Head of caudate nucleus (tissue), 42 donors: ENCODE measurements around the gene SLC37A1.

ENCODE experiments used
- DNase-seq, 42 donors: peaks; one replicate each; pipeline versions ENCODE4 v3.0.0 to v3.0.0-alpha.2; 2020 to 2021; ENCODE audit warnings: mixed read lengths in 7 of 42
- intact Hi-C: fragments of 100-400 bp; cut with DNase I; formaldehyde crosslinking; loops from one replicate; pipeline ENCODE4 v1.15.0; 2022

Gene SLC37A1

DNA sequence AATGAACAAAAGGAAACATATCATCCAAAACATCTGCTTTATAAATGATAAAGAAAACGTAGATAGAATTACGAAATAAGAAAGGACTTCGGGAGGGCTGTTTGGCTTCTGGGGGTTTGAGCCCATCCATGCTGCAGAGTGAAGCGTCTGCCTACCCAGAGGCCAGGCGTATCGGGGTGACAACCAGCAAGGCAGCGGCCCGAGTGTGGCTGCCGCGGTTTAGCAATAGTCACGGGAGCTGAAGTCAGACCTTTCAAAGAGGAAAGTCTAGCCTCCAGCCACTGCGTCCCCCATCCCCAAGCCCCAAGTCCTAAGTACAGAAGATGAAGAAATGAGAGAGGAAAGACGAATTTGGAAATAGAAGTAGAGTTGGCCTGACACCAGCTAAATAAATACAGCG lies 8.6 kb downstream of the SLC37A1 start:
- intact Hi-C loops: no loop called here
- DNase-seq: no peak

DNA sequence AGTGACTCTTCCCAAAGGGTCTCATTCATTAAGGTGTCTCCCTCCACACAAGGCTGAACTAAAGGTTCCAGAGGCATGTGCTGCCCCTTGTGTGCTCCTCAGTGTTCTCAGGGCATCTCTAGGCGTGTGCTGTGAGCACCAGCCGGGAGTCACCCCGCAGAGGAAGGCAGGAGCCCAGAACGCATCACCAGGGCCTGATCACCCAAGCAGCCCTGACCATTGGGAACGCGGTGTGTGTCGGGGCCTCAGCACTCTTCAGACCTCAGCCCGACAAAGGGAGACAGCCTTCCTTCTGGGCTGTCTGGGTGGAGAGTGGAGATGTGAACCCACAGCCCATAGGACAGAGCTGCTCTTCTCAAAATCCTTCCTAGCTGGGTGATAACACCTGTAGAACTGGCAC lies 9.1 kb downstream of the SLC37A1 start:
- DNase-seq: no peak
- intact Hi-C loops: no loop called here

DNA sequence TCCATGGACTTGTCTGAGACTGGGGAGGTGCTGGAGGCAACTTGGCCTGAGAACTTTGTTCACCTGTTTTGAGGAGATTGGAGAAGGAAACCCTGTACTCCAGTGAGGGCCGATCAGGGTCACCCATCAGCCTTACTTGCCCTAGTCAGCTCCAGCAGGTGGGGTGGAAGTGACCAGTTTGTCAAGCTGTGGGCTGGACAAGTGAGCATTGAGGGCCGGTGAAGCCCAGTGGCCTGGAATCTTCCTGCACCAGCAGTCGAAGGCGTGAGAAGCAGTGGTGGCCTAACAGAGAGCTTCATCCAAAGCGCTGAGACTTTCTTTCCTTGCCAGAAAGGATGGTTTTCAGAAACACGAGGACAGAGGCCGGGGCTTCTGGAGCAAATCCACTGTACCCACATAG lies 9.6 kb downstream of the SLC37A1 start:
- intact Hi-C loops: no loop called here
- DNase-seq: no peak

DNA sequence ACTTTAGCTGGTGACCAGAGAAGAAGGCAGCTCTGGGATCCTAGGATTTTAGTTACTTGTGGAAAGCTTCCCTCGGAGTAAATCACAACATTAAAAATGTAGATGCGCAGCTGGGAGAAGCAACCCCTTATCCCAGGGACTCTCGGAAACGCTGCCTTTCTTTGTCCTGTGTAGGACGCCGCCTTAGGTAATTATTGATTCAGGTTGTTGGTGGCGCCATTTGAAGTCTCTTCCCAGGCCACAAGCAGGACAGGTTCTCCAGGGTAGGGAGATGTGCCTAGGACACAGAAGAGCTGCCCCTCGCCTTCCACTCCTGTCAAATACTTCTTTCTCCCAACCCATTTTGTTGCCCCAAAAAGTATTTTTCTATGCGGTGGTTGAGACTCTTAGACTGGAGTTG lies 10.3 kb downstream of the SLC37A1 start:
- intact Hi-C loops: no loop called here

DNA sequence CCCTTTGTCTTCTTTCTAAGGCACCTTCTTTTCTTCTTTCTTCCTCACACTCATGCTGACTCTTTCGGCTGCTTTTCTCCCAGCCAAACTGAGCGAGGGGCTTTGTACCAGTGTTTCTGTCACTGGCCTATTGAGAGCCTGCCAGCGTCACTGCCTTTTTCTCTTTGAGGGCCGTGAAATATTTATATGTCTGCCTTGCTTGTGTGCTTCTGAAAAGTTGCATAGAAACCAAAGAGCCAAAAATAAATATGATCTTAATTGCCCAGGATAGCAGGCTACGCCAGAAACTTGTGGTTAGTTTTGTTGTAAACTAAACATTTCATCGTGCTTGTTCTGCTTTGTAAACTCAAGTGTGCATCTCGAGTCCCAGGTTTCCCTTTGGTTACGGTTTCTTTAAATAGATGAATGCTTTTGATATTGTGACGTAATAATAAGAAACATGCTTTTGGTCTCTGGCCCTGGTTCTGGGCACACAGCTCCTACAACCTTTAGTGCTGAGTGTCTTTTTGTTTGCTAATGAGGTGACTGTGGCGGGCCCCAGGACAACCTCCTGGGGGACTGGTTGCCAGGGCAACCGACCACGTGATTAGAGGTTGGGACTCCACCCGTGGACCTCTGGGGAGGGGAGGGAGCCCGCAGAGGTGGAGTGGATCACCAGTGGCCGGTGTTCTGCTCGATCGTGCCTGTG lies 10.8 kb downstream of the SLC37A1 start:
- intact Hi-C loops: no loop called here
- DNase-seq: peak in 7 of 42 donors; percentile 12 to 61 (median 34)

More for the DNA sequence above, 10.3 kb downstream of the SLC37A1 start:
- no peak for DNase-seq

DNA sequence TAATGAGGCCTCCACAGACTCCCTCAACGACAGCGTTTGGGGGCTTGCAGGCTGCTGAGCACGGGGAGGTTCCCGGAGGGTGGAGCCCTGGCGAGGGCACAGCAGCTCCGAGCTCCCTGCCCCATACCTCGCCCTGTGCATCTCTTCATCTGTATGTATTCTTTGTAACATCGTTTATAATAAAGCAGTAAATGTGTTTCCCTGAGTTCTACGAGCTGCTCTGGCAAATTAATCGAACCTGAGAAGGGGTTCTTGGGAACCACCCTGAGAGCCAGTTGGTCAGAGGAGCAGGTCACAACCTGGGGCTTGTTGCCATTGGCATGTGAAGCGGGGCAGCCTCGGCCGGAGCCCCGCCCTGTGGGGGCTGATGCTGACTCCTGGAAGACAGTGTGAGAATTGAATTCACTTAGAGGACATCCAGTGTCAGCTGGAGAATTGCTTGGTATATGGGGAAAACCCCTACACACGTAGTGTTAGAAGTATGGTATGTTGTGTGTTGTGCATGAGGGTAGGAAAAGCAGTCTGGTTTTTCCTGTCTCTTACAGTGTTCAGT lies 11.5 kb downstream of the SLC37A1 start:
- intact Hi-C loops: no loop called here
- DNase-seq: peak in 1 of 42 donors; percentile 41

DNA sequence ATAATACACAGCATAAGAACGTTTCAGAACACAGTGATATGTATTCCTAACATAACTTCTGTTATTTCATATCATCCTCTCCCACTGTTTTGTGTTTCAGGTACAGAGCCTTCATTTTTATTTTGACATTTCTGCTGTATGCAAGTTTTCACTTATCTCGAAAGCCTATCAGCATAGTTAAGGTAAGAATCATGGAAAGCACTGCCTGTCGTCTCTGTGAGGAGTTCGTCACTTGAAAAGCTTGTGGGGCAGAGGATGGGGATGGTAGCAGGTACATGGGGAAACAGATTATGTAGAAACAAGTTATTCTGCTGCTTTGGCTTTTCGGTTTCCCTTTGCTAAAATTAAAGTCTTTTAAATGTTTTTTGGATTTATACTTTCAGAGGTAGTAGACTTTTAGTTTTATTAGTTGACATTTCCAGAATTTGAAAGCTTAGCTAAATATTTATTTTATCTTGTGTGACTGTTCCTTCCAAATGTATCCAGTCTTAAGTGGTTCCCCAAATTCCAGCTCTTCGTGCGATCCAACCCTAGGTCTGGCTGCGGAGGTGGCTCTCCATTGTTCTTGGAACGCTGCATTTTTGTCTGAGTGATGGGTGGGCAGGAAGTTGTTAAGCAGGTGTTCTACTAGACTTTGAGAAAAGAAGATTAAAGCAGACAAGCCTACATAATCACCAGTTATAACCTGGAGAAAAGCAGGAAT lies 12.2 kb downstream of the SLC37A1 start:
- peak in 7 of 42 donors; percentile 36 to 68 (median 56) for DNase-seq
- intact Hi-C loops: no loop called here

DNA sequence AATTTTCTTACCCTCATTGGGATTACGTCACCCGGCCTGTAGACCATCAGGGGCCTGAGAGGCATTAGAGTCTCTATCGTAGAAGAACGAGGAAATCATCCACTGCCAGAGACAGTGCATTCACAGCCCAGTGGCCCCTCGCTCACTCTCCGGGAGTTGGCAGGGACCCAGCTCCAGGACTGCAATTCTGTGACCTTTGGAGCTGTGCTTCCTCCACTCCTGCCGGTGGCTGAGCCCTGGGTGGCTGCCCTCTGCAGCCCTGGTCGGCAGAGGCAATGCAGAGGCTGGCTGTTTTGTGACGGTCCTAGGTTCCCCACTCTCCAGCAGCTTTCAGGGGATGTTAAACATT lies 12.7 kb downstream of the SLC37A1 start:
- intact Hi-C loops: no loop called here
- no peak for DNase-seq

DNA sequence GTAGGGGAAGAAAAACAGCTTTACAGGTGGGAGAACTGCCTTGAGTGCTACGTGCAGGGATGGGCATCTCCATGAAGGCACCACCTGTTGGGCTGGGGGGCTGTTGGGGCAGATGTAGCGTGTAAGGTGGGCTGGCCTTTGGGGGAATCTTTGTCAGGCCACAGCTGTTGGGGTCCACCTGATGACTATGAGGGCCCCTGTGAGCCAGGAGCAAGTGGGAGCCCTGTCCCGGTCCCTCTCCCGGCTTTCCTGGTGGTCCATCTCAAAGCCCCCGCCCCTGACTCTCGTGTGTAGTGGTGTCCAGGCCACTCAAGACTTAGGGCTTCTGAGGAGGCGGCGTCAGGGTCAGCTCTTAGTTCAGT lies 13.5 kb downstream of the SLC37A1 start:
- DNase-seq: peak in 1 of 42 donors; percentile 14
- intact Hi-C loops: no loop called here

DNA sequence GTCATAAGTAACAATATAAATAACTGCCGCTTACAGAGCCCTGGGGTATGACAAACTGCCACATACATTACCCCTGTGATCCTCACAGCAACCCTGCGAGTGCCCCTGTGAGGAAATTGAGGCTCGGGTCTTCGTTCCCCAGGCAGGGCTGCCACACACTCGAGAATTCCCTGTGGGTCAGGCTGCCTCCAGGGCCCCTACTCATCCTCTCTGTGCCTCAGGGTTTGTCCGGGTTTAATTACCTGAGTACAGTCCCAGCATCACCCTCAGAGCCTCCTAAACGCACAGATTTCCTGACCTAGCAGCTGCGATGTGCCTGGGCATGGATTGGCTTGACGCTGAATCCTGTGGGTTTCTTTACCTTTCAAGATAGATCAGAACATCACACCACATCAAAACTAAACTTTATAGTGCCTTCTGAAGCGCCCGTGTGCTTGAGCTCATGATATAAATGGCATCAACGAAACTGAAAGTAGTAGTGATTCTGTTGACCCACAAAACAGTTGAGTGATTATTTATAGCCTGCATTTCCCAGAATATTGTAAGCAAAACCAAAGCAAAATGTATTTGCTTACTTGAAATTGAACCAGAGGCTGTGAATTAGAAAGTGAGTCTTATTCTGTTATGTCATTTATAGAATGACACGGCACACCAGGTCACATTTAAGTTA lies 14.0 kb downstream of the SLC37A1 start:
- intact Hi-C loops: no loop called here
- DNase-seq: peak in 1 of 42 donors; percentile 13

DNA sequence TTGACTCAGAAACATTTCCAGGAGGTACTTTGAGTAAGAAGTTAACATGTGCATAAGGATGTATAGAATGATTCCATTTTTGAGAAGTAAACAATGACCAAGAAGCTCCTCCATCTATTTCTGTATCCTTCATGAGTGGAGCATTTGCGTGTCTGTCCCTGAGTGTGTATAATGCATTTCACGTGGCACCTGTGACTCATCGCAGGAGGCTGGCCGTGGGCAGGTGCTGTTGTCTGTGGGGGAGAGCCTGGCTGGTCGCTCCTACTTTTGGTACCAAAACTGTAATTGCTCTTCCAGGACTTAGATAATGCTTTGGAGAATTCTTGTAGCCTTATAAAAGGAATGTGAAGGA lies 16.5 kb downstream of the SLC37A1 start:
- intact Hi-C loops: no loop called here
- peak in 36 of 42 donors; percentile 28 to 87 (median 57) for DNase-seq

DNA sequence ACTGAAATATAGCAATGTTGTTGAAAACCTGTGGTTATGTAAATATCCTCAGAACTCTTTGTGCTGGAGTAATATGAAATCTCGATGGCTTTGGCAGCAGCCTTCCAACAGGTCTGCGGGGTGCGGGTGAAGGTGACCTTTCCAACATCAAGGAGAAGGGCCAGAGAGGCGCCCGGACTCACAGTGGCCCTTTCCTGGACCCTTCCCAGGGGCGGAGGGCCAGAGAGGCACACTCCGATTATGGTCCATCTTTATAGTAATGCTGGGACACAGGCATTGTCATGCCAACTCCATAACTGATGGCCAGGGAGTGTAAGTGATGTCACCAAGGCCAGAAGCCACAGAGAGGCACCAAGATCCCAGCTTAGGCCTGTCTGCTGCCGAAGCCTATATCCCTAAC lies 18.1 kb downstream of the SLC37A1 start:
- intact Hi-C loops: no loop called here
- peak in 2 of 42 donors; percentile 25 to 26 for DNase-seq

DNA sequence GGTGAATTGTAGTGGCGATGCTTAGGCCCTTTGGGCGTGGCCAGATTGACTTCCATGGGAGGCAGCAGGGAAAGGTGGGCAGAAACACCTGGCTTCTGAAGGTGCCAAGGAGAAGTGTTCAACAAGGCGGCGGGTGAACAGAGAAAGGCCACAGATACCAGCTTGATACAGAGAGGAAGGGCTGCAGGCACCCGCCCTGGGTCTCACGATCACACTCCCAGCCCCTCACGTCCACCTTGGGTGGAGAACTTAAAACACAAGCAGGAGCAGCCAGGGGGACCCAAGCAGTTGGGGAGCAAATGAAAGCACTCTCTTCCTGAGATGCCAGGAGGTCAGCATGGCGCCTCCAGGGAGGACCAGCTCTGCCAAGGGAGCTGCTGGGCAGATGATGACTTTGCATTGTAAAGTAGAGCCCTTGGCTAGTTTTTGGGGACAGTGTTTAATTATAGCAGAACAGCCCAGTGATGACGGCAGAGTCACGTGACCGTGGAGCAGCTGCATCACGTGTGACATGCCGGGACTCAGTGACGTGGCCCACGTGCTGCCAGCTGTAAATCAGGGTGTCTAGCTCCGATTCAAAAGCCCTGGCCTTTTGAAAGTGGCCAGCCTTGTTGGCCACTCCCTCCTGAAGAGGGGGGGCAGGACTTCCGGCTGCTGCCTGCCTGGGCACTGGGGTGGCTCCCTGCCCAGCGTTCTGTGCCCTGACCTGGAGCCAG lies 19.0 kb downstream of the SLC37A1 start:
- peak; percentile 53 to 93 (median 79) for DNase-seq
- intact Hi-C loops: no loop called here

DNA sequence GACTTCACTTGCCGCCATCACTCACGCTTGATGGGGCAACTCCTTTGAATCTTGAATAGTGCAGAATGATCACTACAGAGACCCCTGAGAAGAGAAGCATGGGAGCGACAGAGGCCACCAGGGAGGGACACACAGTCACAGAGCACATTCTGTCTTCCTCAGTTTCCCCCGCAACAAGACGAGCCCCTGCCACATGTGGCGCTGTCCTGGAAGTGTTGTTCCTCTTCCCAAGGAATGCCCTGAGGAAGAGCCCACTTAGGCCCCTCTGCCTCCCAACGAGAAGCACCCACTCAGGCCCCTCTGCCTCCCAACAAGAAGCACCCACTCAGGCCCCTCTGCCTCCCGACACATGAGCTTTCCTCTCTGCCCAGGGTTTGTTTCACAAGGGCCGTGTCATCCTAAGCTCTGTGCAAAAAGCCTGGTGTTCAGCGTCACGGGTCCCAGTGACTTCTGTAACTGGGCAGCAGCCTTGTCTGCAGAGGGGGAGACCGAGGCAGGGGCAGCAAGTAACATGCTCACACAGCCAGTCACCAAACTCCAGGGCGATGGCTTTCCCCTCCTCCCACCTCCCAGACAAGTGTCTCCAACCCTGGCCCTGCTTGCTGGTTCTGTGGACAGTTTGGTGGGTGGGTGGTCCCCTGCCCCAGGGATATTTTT lies 19.8 kb downstream of the SLC37A1 start:
- peak in 5 of 42 donors; percentile 5 to 39 (median 26) for DNase-seq
- intact Hi-C loops: no loop called here

DNA sequence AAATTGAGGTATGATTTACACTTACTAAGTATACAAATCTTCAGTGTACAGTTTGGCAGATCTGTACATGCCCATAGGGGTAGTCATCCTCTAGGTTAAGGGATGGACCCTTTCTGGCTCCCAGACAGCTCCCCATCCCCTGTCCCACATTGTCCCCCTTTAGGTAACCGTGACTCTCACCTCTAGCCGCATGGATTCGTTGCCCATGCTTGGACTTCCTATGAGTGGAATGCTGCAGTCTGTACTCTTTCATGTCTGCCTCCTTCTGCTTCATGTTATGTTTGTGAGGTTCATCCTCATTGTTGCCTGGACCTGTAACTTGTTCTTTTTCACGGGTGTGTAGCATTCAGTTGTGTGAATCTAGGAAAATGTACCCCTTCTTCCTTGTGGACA lies 20.3 kb downstream of the SLC37A1 start:
- intact Hi-C loops: no loop called here
- DNase-seq: peak in 2 of 42 donors; percentile 12 to 13

DNA sequence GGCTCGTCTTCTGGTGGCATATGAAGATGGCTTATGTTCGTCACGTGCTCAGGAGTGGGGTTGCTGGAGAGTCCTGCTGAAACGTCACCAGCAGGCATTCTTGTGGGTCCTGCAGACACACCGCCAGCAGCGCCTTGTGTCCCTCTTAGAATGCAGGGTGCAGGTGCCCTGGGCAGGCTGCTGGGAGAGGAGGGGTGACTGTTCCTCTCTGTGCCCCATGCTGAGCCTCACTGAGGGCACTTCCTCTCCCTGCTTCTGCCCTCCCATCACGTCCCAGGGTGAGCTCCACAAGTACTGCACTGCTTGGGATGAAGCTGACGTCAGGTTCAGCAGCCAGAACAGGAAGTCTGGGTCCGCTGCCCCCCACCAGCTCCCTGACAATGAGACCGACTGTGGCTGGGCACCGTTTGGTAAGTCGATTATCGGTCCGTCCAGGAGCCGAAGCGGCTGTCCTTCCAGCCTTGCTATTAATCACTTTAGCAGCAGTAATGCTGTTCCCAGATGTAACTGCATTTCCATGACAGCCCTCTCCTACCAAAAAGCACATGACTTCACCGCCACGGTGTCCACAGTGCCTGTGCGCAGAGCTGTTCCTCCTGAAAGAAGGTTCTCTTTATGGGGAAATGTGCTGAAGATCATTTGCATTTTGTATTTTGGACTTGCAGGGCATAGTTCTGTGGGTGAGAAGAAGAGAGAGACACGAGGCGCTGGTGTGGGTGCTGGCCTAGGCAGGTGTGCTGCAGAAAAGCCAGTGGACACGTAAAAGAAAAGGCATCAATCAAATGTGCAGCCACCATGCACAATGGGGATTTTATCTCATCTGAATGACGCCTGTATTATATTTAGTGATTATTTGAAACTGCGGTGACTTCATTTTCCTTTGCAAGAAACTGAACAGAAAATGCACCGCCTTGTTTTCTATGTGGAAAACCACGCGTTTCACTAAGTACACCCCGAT lies 21.0 kb downstream of the SLC37A1 start:
- intact Hi-C loops: no loop called here
- DNase-seq: peak in 23 of 42 donors; percentile 10 to 66 (median 41)

DNA sequence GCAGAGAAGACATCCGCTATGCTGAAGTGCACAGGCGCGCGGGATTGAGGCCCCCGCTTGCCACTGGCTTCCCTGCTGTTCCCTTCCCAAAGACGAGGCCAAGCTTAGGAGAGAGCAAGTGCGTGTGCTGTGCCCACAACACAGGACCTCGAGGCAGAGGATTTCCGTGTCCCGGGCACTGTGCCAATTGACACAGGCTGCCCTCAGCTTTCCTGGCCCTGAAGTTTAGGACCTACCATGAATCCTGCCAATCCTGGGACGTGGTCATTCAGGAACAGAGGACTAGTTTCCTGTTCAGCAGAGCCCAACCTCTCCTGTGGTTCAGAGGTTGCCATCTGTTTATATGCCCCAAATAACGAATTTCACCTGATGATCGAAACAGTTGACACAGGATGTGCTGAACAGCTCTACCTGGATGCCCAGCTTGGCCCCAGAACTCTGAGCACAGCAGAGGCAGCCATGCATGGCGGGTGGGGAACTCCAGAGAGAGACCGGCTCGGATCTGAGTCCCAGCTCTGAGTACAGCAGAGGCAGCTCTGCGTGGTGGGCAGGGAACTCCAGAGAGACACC lies 22.0 kb downstream of the SLC37A1 start:
- intact Hi-C loops: no loop called here
- peak in 5 of 42 donors; percentile 10 to 43 (median 28) for DNase-seq
